ENCODE measurements around the gene TASOR2. TPM values are rescaled to one million over a fixed set of nuclear protein-coding genes. Genes with fewer than 3 reads are reported as not detected.

The TASOR2 gene
- total RNA-seq (10 to 100 TPM; 50.0 to 51.0 TPM), total RNA-seq (101 to 616 (median 180) reads per million in 172 experiments)
- polyA plus RNA-seq (2013, experiment 1 of 2), result 33.5 TPM
- polyA plus RNA-seq (2013, experiment 2 of 2), result 35.9 TPM

- peak; percentile 87 to 98 (median 96) for DNase-seq
- no peaks in the 10 kb centered on the region for H3K9me3 ChIP-seq (ENCODE audit: control insufficient read depth in 1 of 2, insufficient read depth in 1 of 2, low read length in 2 of 2)
- TF ChIP-seq CTCF (IDR thresholded peaks at IDR 0.05), result no peak
Observed at GRCh38 chr10:5684318-5684970, at the start of gene TASOR2. TASOR2 (plus strand) TSS chr10:5684838; CDS start chr10:5720643, 35,805 bp downstream.

GRCh38 chr10:5634918-5635317 lies 49.7 kb upstream of the TASOR2 start:
- Histone ChIP-seq H3K9me3 (ENCODE audit: control insufficient read depth in 1 of 2, insufficient read depth in 1 of 2, low read length in 2 of 2) (no peaks in the 10 kb centered on the region), H3K4me3 (ENCODE audit: low read length) (no peak overlapping the region), H3K27me3 (ENCODE audit: control insufficient read depth in 1 of 2, insufficient read depth in 2 of 2, low read length in 2 of 2) (no peaks in the 10 kb centered on the region), H3K4me1 (ENCODE audit: insufficient read depth, low read length) (no peaks in the 10 kb centered on the region), H3K36me3 (ENCODE audit: insufficient read depth, low read length) (peaks cover 15% of the 10 kb centered on the region), H3K27ac (ENCODE audit: low read depth in 1 of 2, low read length in 2 of 2) (no peak overlapping the region)
- ChIA-PET CTCF (interaction anchor here (1.3 kb wide), 1 partner anchor 12 kb away, joined by 5 read pairs; no protein-coding TSS in a partner anchor), POLR2A (no interaction called here)
- ATAC-seq (ENCODE audit: poor library complexity) (no peak), DNase-seq (no peak)
- intact Hi-C loops (cut with DNase I, micrococcal nuclease), result no loop called here
- H3K9me3 Mint-ChIP-seq, result no peaks in the 10 kb centered on the region
- H3K4me1 Mint-ChIP-seq (ENCODE audit: low read depth), result peaks cover 3% of the 10 kb centered on the region
- TF ChIP-seq CTCF (IDR thresholded peaks at IDR 0.05), result no peak
- H3K27me3 Mint-ChIP-seq, result no peaks in the 10 kb centered on the region
- peaks cover 16% of the 10 kb centered on the region for H3K36me3 Mint-ChIP-seq (ENCODE audit: low read depth)
- H3K4me3 Mint-ChIP-seq, result no peak overlapping the region
- no peak overlapping the region for H3K27ac Mint-ChIP-seq

More at GRCh38 chr10:5684318-5684970, at the start of gene TASOR2:
- Histone ChIP-seq H3K4me1 (ENCODE audit: insufficient read depth, low read length) (peaks cover 27% of the 10 kb centered on the region), H3K36me3 (ENCODE audit: insufficient read depth, low read length) (no peaks in the 10 kb centered on the region), H3K27ac (ENCODE audit: low read depth in 1 of 2, low read length in 2 of 2) (peak within 1 kb of the TSS; percentile 81 to 98), H3K27me3 (ENCODE audit: control insufficient read depth in 1 of 2, insufficient read depth in 2 of 2, low read length in 2 of 2) (no peaks in the 10 kb centered on the region), H3K4me3 (ENCODE audit: low read length) (peak within 1 kb of the TSS; percentile 71)
- CTCF ChIA-PET, result no interaction called here
- POLR2A ChIA-PET, result interaction anchor here (0.6 to 1.8 kb wide), 17 partner anchors 8 to 725 kb away, joined by 3 to 12 read pairs (median 4); partner anchors contain the start of genes ANKRD16, ASB13 and FBH1
- no peaks in the 10 kb centered on the region for H3K9me3 Mint-ChIP-seq
- H3K27me3 Mint-ChIP-seq, result peaks cover 5% of the 10 kb centered on the region
- intact Hi-C loops (cut with DNase I, micrococcal nuclease), result loop anchor here (1.0 to 2.0 kb wide), 3 partner anchors 26 to 129 kb away; partner anchors contain the start of gene GDI2 (in 2 of the 2)
- peak within 1 kb of the TSS; percentile 98 for H3K27ac Mint-ChIP-seq
- H3K4me1 Mint-ChIP-seq (ENCODE audit: low read depth), result peaks cover 50% of the 10 kb centered on the region
- peaks cover 27% of the 10 kb centered on the region for H3K36me3 Mint-ChIP-seq (ENCODE audit: low read depth)
- H3K4me3 Mint-ChIP-seq, result peak within 1 kb of the TSS; percentile 98
- peak; percentile 82 for ATAC-seq (ENCODE audit: poor library complexity)

GRCh38 chr10:5638494-5638893 lies 46.1 kb upstream of the TASOR2 start:
- Histone ChIP-seq H3K4me1 (ENCODE audit: insufficient read depth, low read length) (no peaks in the 10 kb centered on the region), H3K36me3 (ENCODE audit: insufficient read depth, low read length) (peaks cover 33% of the 10 kb centered on the region), H3K27me3 (ENCODE audit: control insufficient read depth in 1 of 2, insufficient read depth in 2 of 2, low read length in 2 of 2) (no peaks in the 10 kb centered on the region), H3K4me3 (ENCODE audit: low read length) (no peak overlapping the region), H3K9me3 (ENCODE audit: control insufficient read depth in 1 of 2, insufficient read depth in 1 of 2, low read length in 2 of 2) (no peaks in the 10 kb centered on the region), H3K27ac (ENCODE audit: low read depth in 1 of 2, low read length in 2 of 2) (no peak overlapping the region)
- ATAC-seq (ENCODE audit: poor library complexity), result no peak
- peaks cover 45% of the 10 kb centered on the region for H3K36me3 Mint-ChIP-seq (ENCODE audit: low read depth)
- no peak overlapping the region for H3K27ac Mint-ChIP-seq
- POLR2A ChIA-PET, result no interaction called here
- no peak overlapping the region for H3K4me3 Mint-ChIP-seq
- intact Hi-C loops (cut with DNase I, micrococcal nuclease), result no loop called here
- H3K4me1 Mint-ChIP-seq (ENCODE audit: low read depth), result no peaks in the 10 kb centered on the region
- no peak for DNase-seq
- H3K9me3 Mint-ChIP-seq, result no peaks in the 10 kb centered on the region
- H3K27me3 Mint-ChIP-seq, result no peaks in the 10 kb centered on the region
- CTCF ChIA-PET, result no interaction called here
- TF ChIP-seq CTCF (IDR thresholded peaks at IDR 0.05), result no peak

Data from CD4-positive, alpha-beta T cell (primary cell).